HPDE6-E6E7 (cell line): ENCODE measurements around the gene IL23R.
"Not testable (repeated sequence)": the region's sequence is repeated elsewhere in the genome, so short reads cannot be mapped to it uniquely, and the experiment has no call there.

ENCODE experiments used
- DNase-seq: peaks from one replicate; pipeline ENCODE4 v3.0.0; 2011; ENCODE audit warnings: missing footprints; ENCODE audit errors: extremely low spot score

The IL23R gene

GRCh38 chr1:67194209-67194863, 28.1 kb downstream of the IL23R start:
- DNase-seq, result no peak

GRCh38 chr1:67200755-67201154, 34.5 kb downstream of the IL23R start:
- DNase-seq, result no peak

DNA sequence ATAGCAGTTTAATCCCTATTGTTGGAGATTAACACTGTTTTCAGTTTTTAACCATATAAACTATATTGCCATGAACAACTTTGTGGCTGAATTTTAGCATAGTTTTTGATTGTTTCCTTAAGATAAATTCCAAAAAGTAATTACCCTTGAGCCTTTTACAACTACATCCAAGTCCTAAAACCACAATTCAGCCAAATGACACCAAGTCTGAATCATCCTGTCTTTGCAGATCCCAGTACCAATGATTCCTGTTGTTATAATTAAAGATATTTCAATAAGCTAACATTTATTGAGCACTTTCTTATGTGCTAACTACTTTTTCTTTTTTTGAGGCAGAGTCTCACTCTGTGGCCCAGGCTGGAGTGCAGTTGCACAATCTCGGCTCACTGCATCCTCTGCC, 35.6 kb downstream of the IL23R start:
- no peak for DNase-seq

DNA sequence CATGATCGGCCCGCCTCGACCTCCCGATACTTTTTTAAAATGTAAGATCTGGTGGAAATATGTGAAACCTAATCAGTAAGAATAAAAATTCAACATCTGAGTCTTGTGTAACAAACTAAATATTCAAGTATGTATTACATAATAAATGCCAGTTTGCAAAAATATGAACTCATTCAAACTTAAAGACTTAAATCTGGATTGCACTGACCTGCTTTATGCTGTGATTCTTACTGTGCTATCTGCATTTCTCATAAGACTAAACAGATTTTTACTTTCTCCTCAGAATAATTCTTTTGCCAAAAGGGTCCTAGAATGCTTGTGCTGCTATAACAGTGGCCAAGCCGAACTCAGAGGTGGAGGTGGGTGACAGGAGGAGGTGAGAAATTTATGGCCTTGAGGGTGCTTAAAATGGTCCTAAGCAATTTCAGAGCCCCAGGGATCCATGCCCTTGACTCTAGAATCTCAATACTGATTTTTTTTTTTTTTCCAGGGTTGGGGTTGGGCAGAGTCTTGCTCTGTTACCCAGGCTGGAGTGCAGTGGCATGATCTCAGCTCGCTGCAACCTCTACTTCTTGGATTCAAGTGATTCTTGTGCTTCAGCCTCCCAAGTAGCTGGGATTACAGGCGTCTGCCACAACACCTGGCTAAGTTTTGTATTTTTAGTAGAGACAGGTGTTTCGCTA, 38.2 kb downstream of the IL23R start:
- DNase-seq, result no peak

DNA sequence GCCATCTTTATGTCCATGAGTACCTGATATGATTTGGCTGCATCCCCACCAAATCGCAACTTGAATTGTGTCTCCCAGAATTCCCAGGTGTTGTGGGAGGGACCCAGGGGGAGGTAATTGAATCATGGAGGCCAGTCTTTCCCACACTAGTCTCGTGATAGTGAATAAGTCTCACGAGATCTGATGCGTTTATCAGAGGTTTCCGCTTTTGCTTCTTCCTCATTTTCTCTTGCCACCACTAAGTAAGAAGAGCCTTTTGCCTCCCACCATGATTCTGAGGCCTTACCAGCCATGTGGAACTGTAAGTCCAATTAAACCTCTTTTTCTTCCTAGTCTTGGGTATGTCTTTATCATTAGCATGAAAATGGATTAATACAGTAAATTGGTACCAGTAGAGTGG, 41.1 kb downstream of the IL23R start:
- DNase-seq, result not testable (repeated sequence)

- no peak for DNase-seq
Measured at GRCh38 chr1:67208217-67208616, 42.0 kb downstream of the IL23R start.

DNA sequence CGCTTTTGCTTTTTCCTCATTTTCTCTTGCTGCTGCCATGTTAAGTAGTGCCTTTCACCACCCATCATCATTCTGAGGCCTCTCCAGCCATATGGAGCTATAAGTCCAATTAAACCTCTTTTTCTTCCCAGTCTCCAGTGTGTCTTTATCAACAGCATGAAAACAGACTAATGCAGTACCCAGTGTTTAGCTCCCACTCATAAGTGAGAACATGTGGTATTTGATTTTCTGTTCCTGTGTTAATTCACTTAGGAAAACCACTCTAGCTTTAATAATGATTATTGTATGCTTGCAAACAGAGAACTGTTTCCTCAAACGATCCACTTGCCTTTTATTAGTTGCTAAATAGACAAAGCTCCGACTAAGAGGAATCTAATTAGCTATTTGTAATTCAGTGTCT, 43.3 kb downstream of the IL23R start:
- no peak for DNase-seq

- DNase-seq, result no peak
Measured at GRCh38 chr1:67211589-67212563, 45.6 kb downstream of the IL23R start.

DNA sequence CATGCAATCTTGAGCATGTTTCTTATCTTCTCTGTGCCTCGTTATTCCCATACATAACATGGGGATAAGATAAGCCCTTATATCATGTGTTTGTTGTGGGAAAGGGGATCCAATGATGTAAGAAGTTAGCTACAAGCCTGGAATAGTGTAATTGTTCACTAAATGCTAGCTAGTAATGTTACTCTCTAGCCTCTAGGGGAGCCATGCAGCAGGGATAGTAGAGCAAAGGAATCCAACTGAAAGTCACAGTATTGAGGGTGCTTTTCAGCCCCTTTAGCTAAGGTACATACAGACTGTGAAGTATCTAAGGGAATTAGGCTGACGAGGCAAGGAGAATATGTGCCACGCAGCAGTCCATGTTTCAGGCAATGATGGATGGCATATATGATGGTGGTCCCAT, 46.9 kb downstream of the IL23R start:
- DNase-seq, result no peak

DNA sequence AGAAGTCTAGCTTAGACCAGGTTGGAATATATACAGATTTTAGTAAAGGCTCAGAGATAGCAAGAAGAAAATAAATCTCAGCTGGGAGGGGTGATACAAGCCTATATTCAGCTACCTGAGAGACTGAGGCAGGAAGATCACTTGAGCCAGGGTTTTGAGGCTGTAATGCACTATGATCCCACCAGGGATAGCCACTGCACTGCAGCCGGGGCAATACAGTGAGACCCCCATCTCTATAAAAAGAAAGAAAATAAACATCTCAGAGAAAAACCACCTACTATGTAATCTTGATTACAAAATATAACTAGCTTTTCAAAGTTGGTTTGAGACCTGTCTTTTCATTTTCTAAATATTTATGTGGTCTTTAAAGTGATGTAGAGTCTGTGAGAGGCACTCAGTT, 47.7 kb downstream of the IL23R start:
- no peak for DNase-seq

DNA sequence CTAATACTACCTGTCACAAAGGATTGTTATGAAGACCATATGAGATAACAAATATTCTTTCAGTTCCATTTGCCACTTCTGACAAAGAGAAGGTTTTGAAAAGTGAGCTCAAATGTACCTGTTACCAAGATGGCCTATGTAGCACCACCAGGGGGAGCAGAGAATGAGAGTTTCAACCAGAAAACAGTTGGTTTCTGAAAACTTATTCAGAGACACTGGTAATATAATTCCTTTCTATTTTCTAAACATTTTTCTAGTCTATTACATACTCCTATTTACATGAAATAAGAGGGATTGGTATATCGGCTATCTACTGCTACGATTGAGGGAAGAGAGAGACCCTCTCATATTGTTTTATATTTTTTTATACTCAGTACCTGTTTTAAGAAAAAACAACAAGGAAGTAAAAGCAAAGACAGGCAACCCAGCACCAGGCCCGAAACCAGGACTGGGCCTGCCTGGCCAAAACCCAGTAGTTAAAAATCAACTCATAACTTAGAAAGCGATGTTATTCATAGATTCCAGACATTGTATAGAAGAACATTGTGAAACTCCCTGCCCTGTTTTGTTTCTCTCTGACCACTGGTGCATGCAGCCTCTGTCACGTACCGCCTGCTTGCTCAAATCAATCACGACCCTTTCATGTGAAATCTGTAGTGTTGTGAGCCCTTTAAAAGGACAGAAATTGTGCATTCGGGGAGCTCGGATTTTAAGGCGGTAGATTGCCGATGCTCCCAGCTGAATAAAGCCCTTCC, 48.3 kb downstream of the IL23R start:
- no peak for DNase-seq

- no peak for DNase-seq
Measured at GRCh38 chr1:67216401-67216800, 50.1 kb downstream of the IL23R start.

DNA sequence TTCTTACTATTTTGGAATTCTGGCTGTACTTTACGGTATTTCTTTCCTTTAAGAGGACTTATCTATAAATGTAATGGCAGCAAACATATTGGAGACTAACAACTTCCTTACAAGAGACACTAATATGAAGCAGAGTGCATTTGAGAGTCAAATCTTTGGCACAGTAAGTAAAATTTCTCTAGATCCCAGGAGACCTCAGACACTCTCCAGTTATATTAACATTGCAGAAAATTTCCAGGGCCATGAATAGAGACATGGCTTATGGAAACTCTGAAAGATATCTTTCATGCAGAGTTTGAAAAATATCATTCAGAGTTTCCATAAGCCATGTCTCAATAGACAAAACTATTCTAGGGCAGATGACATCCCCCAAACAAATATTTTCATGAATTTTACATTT, 51.2 kb downstream of the IL23R start:
- DNase-seq, result no peak

- DNase-seq, result no peak
Measured at GRCh38 chr1:67217938-67218337, 51.7 kb downstream of the IL23R start.

- no peak for DNase-seq
Measured at GRCh38 chr1:67224856-67225255, 58.6 kb downstream of the IL23R start.

DNA sequence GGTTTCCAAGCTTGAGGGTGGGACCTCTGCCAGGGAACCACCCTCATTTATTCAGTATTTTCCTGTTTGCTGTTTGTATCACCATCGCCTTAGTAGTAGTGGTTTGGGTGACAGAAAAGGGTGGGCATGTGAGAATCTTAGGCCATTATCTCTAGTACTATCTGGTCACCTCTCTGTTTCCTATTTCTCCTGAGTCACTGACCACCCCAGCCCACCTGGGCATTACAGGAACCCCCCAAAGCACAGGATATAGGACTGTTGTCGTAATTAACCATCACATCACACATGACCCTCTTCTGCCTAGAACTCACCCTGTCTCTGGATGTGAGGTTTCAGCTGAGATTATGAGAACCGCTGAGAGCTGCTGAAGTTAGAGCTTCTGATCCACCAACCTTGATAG, 60.4 kb downstream of the IL23R start:
- DNase-seq, result no peak

DNA sequence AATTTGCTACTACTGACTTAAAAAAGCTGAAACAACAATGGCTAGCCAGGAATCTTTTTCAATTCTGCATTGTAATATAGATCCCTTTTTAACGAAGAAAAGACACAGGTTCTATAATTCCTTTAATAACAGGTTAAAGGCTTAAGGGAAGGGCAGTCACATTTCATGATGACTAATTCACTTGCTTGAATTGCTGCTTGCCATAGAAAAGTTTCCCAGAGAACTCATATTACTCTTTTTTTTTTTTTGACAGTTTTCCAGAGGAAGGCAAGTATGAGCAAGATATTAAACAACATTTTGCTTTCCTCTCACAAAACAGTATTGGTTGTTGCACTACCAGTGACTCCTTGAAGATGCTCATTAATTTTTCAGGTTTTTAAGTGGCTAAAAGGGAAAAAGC, 60.9 kb downstream of the IL23R start:
- peak; percentile 29 for DNase-seq

DNA sequence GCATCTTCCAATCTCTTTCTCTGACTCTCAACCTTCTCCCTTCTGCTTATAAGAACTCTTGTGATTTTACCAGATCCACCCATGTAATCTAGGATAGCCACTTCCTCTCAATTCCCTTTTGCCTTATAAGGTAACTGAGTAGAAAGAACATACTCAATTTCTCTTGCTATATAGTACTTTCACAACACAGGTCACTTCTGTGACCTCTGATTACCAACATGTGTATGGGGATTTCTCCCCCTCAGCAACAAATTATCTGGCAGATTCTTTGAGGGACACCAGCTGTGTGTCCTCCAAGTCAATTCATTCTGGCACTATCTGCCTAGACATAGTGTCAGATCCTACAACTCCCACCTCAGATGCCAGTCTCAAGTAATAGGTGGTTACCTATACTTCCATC, 62.5 kb downstream of the IL23R start:
- DNase-seq, result no peak

- peak; percentile 63 for DNase-seq
Measured at GRCh38 chr1:67230539-67230938, 64.3 kb downstream of the IL23R start.

GRCh38 chr1:67236277-67236676, 70.0 kb downstream of the IL23R start:
- no peak for DNase-seq

DNA sequence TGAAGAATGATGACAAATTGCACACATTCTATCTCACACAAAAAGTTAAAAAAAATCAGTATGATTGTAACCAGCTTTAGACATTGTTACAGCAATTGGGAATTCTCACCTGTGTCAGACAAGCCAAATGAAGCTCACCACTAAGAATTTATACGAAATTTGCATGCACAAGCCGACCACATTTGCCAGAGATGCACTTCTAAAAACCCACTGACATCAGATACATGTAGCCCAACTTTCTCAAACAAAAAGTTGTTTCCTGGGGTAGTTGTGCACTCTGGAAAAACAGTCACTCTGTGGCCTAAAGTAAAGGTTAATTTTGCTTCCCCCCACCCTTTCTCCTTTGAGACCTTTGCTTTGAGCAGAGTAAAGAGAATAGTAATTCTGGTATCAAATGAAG, 73.5 kb downstream of the IL23R start:
- DNase-seq, result no peak

DNA sequence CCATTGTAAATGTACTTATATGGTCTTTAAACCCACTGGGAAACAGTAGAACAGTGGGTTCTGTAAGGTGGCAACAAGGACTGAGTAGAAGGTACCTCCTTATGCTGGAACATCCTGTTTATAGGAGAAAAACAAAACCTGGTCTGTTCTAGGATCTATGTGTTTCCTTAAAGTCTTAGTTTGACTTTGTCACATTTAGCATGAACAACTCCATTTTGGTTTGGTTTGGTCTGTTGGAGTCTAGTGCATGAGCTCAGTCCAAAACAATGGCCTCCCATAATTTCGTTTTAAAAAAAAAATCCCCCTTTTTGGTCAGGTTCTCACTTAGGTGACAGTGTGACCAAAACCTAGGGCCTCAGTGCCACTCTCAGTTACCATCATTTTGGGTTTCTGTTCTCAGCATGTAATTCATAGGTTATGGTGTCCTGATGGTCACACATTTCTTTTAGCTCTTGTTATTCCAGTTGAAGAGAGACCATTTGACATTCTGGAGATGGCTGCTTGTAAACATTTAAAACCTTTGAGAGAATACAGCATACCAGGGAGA, 75.0 kb downstream of the IL23R start:
- no peak for DNase-seq
